ENCODE measurements around the gene IFNA21. TPM values are rescaled to one million over a fixed set of nuclear protein-coding genes. Genes with fewer than 3 reads are reported as not detected.

Gene IFNA21
- total and polyA plus RNA-seq, 2 of the 8 experiments (the other 6 are each of a cell fraction or from before 2014, with no cell fraction given): not detected

DNA sequence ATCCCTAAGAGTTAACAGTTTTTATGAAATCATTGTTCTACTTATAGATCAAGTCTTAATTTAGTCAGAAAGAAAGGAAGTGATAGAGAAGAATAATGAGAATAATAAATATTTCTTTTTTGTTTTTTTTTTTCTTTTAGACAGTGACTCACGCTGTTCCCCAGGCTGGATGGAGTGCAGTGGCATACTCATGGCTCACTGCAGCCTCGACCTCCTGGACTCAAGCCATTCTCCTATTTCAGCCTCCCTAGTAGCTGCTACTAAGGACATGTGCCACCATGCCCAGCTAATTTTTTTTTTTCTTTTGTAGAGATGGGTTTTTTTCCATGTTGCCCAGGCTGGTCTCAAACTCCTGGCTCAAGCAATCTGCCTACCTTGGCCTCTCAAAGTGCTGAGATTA lies 11.0 kb downstream of the IFNA21 start (continued):
- TF ChIP-seq, protein P1, sequence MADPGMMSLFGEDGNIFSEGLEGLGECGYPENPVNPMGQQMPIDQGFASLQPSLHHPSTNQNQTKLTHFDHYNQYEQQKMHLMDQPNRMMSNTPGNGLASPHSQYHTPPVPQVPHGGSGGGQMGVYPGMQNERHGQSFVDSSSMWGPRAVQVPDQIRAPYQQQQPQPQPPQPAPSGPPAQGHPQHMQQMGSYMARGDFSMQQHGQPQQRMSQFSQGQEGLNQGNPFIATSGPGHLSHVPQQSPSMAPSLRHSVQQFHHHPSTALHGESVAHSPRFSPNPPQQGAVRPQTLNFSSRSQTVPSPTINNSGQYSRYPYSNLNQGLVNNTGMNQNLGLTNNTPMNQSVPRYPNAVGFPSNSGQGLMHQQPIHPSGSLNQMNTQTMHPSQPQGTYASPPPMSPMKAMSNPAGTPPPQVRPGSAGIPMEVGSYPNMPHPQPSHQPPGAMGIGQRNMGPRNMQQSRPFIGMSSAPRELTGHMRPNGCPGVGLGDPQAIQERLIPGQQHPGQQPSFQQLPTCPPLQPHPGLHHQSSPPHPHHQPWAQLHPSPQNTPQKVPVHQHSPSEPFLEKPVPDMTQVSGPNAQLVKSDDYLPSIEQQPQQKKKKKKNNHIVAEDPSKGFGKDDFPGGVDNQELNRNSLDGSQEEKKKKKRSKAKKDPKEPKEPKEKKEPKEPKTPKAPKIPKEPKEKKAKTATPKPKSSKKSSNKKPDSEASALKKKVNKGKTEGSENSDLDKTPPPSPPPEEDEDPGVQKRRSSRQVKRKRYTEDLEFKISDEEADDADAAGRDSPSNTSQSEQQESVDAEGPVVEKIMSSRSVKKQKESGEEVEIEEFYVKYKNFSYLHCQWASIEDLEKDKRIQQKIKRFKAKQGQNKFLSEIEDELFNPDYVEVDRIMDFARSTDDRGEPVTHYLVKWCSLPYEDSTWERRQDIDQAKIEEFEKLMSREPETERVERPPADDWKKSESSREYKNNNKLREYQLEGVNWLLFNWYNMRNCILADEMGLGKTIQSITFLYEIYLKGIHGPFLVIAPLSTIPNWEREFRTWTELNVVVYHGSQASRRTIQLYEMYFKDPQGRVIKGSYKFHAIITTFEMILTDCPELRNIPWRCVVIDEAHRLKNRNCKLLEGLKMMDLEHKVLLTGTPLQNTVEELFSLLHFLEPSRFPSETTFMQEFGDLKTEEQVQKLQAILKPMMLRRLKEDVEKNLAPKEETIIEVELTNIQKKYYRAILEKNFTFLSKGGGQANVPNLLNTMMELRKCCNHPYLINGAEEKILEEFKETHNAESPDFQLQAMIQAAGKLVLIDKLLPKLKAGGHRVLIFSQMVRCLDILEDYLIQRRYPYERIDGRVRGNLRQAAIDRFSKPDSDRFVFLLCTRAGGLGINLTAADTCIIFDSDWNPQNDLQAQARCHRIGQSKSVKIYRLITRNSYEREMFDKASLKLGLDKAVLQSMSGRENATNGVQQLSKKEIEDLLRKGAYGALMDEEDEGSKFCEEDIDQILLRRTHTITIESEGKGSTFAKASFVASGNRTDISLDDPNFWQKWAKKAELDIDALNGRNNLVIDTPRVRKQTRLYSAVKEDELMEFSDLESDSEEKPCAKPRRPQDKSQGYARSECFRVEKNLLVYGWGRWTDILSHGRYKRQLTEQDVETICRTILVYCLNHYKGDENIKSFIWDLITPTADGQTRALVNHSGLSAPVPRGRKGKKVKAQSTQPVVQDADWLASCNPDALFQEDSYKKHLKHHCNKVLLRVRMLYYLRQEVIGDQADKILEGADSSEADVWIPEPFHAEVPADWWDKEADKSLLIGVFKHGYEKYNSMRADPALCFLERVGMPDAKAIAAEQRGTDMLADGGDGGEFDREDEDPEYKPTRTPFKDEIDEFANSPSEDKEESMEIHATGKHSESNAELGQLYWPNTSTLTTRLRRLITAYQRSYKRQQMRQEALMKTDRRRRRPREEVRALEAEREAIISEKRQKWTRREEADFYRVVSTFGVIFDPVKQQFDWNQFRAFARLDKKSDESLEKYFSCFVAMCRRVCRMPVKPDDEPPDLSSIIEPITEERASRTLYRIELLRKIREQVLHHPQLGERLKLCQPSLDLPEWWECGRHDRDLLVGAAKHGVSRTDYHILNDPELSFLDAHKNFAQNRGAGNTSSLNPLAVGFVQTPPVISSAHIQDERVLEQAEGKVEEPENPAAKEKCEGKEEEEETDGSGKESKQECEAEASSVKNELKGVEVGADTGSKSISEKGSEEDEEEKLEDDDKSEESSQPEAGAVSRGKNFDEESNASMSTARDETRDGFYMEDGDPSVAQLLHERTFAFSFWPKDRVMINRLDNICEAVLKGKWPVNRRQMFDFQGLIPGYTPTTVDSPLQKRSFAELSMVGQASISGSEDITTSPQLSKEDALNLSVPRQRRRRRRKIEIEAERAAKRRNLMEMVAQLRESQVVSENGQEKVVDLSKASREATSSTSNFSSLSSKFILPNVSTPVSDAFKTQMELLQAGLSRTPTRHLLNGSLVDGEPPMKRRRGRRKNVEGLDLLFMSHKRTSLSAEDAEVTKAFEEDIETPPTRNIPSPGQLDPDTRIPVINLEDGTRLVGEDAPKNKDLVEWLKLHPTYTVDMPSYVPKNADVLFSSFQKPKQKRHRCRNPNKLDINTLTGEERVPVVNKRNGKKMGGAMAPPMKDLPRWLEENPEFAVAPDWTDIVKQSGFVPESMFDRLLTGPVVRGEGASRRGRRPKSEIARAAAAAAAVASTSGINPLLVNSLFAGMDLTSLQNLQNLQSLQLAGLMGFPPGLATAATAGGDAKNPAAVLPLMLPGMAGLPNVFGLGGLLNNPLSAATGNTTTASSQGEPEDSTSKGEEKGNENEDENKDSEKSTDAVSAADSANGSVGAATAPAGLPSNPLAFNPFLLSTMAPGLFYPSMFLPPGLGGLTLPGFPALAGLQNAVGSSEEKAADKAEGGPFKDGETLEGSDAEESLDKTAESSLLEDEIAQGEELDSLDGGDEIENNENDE (IDR thresholded peaks at IDR 0.05; ENCODE audit: insufficient replicate concordance, low read length): no peak
- TF ChIP-seq ZNF274 (IDR thresholded peaks at IDR 0.05; ENCODE audit: borderline replicate concordance, extremely low read depth, low read length): no peak
- TF ChIP-seq, protein P2, sequence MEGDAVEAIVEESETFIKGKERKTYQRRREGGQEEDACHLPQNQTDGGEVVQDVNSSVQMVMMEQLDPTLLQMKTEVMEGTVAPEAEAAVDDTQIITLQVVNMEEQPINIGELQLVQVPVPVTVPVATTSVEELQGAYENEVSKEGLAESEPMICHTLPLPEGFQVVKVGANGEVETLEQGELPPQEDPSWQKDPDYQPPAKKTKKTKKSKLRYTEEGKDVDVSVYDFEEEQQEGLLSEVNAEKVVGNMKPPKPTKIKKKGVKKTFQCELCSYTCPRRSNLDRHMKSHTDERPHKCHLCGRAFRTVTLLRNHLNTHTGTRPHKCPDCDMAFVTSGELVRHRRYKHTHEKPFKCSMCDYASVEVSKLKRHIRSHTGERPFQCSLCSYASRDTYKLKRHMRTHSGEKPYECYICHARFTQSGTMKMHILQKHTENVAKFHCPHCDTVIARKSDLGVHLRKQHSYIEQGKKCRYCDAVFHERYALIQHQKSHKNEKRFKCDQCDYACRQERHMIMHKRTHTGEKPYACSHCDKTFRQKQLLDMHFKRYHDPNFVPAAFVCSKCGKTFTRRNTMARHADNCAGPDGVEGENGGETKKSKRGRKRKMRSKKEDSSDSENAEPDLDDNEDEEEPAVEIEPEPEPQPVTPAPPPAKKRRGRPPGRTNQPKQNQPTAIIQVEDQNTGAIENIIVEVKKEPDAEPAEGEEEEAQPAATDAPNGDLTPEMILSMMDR (IDR thresholded peaks at IDR 0.05; ENCODE audit: control extremely low read depth in 1 of 3, insufficient read depth in 1 of 3, low read depth in 1 of 3, low read length in 3 of 3): no peak
- TF ChIP-seq TBP (IDR thresholded peaks at IDR 0.05; ENCODE audit: low read depth, low read length): no peak

Measured in H1 (cell line).